Measurements from ENCODE around the gene ZNF415.

The ZNF415 gene

GRCh38 chr19:53132141-53132991, at the start of gene ZNF415:
TSS of gene ZNF415 (minus strand) at chr19:53132910. CDS start at chr19:53122676, 10,234 bp downstream.
- DNase-seq: peak; percentile 86
- Mint-ChIP-seq H3K27me3 (ENCODE audit: low read depth, poor library complexity) (peaks cover 16% of the 10 kb centered on the region), H3K9me3 (peaks cover 36% of the 10 kb centered on the region), H3K27ac (no peak within 1 kb of the TSS), H3K4me3 (peak within 1 kb of the TSS; percentile 82), H3K36me3 (ENCODE audit: low read depth) (peaks cover 53% of the 10 kb centered on the region), H3K4me1 (peaks cover 41% of the 10 kb centered on the region)
- no peak for TF ChIP-seq CTCF (IDR thresholded peaks at IDR 0.05)

- H3K36me3 Mint-ChIP-seq (ENCODE audit: low read depth): peaks cover 72% of the 10 kb centered on the region
- no peak for DNase-seq
- TF ChIP-seq CTCF (IDR thresholded peaks at IDR 0.05): no peak
- no peaks in the 10 kb centered on the region for H3K4me1 Mint-ChIP-seq
- no peak overlapping the region for H3K4me3 Mint-ChIP-seq
- no peaks in the 10 kb centered on the region for H3K27me3 Mint-ChIP-seq (ENCODE audit: low read depth, poor library complexity)
- H3K27ac Mint-ChIP-seq: no peak overlapping the region
- peaks cover 64% of the 10 kb centered on the region for H3K9me3 Mint-ChIP-seq
These were observed 49.5 kb upstream of the ZNF415 start for GRCh38 chr19:53182202-53182601.

- H3K27ac Mint-ChIP-seq: no peak overlapping the region
- no peak overlapping the region for H3K4me3 Mint-ChIP-seq
- TF ChIP-seq CTCF (IDR thresholded peaks at IDR 0.05): no peak
These were observed 45.3 kb upstream of the ZNF415 start for GRCh38 chr19:53177986-53178385.

DNA sequence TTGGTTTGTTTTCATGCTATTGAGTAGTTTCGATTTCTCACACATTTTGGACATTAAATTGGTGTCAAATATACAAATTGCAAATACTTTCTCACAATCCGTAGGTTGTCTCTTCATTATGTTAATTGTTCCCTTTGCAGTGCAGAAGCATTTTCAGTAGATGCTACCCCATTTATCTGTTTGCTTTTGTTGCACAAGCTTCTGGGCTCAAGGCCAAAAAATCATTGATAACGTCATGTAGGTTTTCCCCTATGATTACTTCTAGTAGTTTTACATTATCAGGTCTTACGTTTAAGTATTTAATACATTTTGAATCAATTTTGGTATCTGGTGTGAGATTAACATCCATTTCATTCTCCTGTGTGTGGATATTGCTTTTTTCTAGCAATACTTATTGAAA, 40.2 kb upstream of the ZNF415 start:
- H3K4me3 Mint-ChIP-seq: no peak overlapping the region
- peaks cover 3% of the 10 kb centered on the region for H3K27me3 Mint-ChIP-seq (ENCODE audit: low read depth, poor library complexity)

More at GRCh38 chr19:53177986-53178385, 45.3 kb upstream of the ZNF415 start:
- Mint-ChIP-seq H3K4me1 (no peaks in the 10 kb centered on the region), H3K36me3 (ENCODE audit: low read depth) (peaks cover 80% of the 10 kb centered on the region), H3K27me3 (ENCODE audit: low read depth, poor library complexity) (peaks cover 3% of the 10 kb centered on the region), H3K9me3 (peaks cover 76% of the 10 kb centered on the region)
- no peak for DNase-seq

GRCh38 chr19:53165691-53166091, 33.0 kb upstream of the ZNF415 start:
- no peaks in the 10 kb centered on the region for H3K27me3 Mint-ChIP-seq (ENCODE audit: low read depth, poor library complexity)
- TF ChIP-seq CTCF (IDR thresholded peaks at IDR 0.05): no peak
- no peak overlapping the region for H3K4me3 Mint-ChIP-seq
- H3K36me3 Mint-ChIP-seq (ENCODE audit: low read depth): peaks cover 58% of the 10 kb centered on the region
- no peaks in the 10 kb centered on the region for H3K4me1 Mint-ChIP-seq
- H3K9me3 Mint-ChIP-seq: peaks cover 84% of the 10 kb centered on the region
- no peak for DNase-seq
- no peak overlapping the region for H3K27ac Mint-ChIP-seq

More for the DNA sequence above, 40.2 kb upstream of the ZNF415 start:
- no peak for DNase-seq
- H3K36me3 Mint-ChIP-seq (ENCODE audit: low read depth): peaks cover 59% of the 10 kb centered on the region
- H3K27ac Mint-ChIP-seq: no peak overlapping the region
- no peaks in the 10 kb centered on the region for H3K4me1 Mint-ChIP-seq
- peaks cover 81% of the 10 kb centered on the region for H3K9me3 Mint-ChIP-seq
- TF ChIP-seq CTCF (IDR thresholded peaks at IDR 0.05): no peak

GRCh38 chr19:53161123-53161522, 28.4 kb upstream of the ZNF415 start:
- Mint-ChIP-seq H3K27ac (no peak overlapping the region), H3K36me3 (ENCODE audit: low read depth) (peaks cover 61% of the 10 kb centered on the region), H3K4me3 (no peak overlapping the region), H3K27me3 (ENCODE audit: low read depth, poor library complexity) (peaks cover 3% of the 10 kb centered on the region), H3K4me1 (peaks cover 11% of the 10 kb centered on the region), H3K9me3 (peaks cover 87% of the 10 kb centered on the region)
- no peak for TF ChIP-seq CTCF (IDR thresholded peaks at IDR 0.05)
- DNase-seq: no peak
